GM19455 (cell line): ENCODE data around the gene NARF.
"Not testable (repeated sequence)": the region's sequence is repeated elsewhere in the genome, so short reads cannot be mapped to it uniquely, and the experiment has no call there.

Experiments used
- ATAC-seq: cut with Tn5 transposase; IDR thresholded peaks from one replicate; pipeline ENCODE4 v1.9.1; 2021; ENCODE audit not compliant: unreplicated experiment

NARF gene

GRCh38 chr17:82529914-82530300, 71.4 kb downstream of the NARF start:
- ATAC-seq = no peak

GRCh38 chr17:82531431-82531881, 72.9 kb downstream of the NARF start:
- ATAC-seq = no peak

- no peak for ATAC-seq
Observed at GRCh38 chr17:82534401-82534812, 75.9 kb downstream of the NARF start.

- no peak for ATAC-seq
Observed at GRCh38 chr17:82536512-82537201, 78.1 kb downstream of the NARF start.

- not testable (repeated sequence) for ATAC-seq
Observed at GRCh38 chr17:82537228-82537627, 78.7 kb downstream of the NARF start.

GRCh38 chr17:82539076-82539475, 80.5 kb downstream of the NARF start:
- not testable (repeated sequence) for ATAC-seq
